ENCODE measurements around the gene MAN1A2.

GRCh38 chr1:117396636-117397035 is 29.4 kb downstream of the MAN1A2 start:
- TF ChIP-seq POLR2A (IDR thresholded peaks at IDR 0.05) (no peak), CTCF (IDR thresholded peaks at IDR 0.05) (no peak)

Data from heart left ventricle (tissue), 13 donors.